Glutamatergic neuron (in vitro differentiated cells): Measurements from ENCODE around the gene CALHM4. TPM values are rescaled to one million over a fixed set of nuclear protein-coding genes. Genes with fewer than 3 reads are reported as not detected.

Experiments used
- DNase-seq: peaks from one replicate; pipeline ENCODE4 v3.0.0; 2022
- H3K27ac Mint-ChIP-seq: one replicate; pipeline ENCODE4 v1.8.0; 2020; ENCODE audit warnings: mild to moderate bottlenecking, mixed read lengths, inconsistent platforms; ENCODE audit not compliant: unreplicated experiment
- H3K27me3 Mint-ChIP-seq: one replicate; pipeline ENCODE4 v1.8.0; 2020; ENCODE audit warnings: mild to moderate bottlenecking, moderate library complexity, mixed read lengths, inconsistent platforms; ENCODE audit not compliant: unreplicated experiment
- H3K36me3 Mint-ChIP-seq: one replicate; pipeline ENCODE4 v1.8.0; 2020; ENCODE audit warnings: mild to moderate bottlenecking, mixed read lengths, inconsistent platforms; ENCODE audit not compliant: unreplicated experiment
- H3K4me1 Mint-ChIP-seq: one replicate; pipeline ENCODE4 v1.8.0; 2020; ENCODE audit warnings: mild to moderate bottlenecking, low read depth, mixed read lengths, inconsistent platforms; ENCODE audit not compliant: unreplicated experiment
- H3K4me3 Mint-ChIP-seq: one replicate; pipeline ENCODE4 v1.8.0; 2020; ENCODE audit warnings: mild to moderate bottlenecking, mixed read lengths, inconsistent platforms; ENCODE audit not compliant: unreplicated experiment
- H3K9me3 Mint-ChIP-seq: one replicate; pipeline ENCODE4 v1.8.0; 2020; ENCODE audit warnings: mild to moderate bottlenecking, moderate library complexity, mixed read lengths, inconsistent platforms; ENCODE audit not compliant: unreplicated experiment
- CTCF ChIP-seq: fragments of 200-600 bp; sonication (generic); IDR thresholded peaks from one replicate; pipeline ENCODE4 v1.5.0; 2021; ENCODE audit not compliant: partially characterized antibody, unreplicated experiment
- total RNA-seq: library from RNA; stranded (reverse); fragmentation: NEBNext Ultra II Directional; extraction: Animal tissue kit (Norgen Biotek cat#: 25700); gene quantifications from one replicate; pipeline ENCODE4 v1.2.1, GENCODE V29; 2021; ENCODE audit not compliant: unreplicated experiment

The CALHM4 gene
- total RNA-seq, 1 donor from 2014 or later, result not detected

GRCh38 chr6:116522896-116523295, 30.7 kb upstream of the CALHM4 start:
- H3K36me3 Mint-ChIP-seq, result no peaks in the 10 kb centered on the region
- H3K4me3 Mint-ChIP-seq, result no peak overlapping the region
- no peak for DNase-seq
- H3K9me3 Mint-ChIP-seq, result no peaks in the 10 kb centered on the region
- H3K4me1 Mint-ChIP-seq, result no peaks in the 10 kb centered on the region
- no peaks in the 10 kb centered on the region for H3K27me3 Mint-ChIP-seq
- H3K27ac Mint-ChIP-seq, result no peak overlapping the region
- TF ChIP-seq CTCF, result no peak

- Mint-ChIP-seq H3K27me3 (no peaks in the 10 kb centered on the region), H3K9me3 (no peaks in the 10 kb centered on the region), H3K36me3 (no peaks in the 10 kb centered on the region), H3K4me1 (no peaks in the 10 kb centered on the region), H3K4me3 (no peak overlapping the region), H3K27ac (no peak overlapping the region)
- TF ChIP-seq CTCF, result no peak
- DNase-seq, result no peak
These were observed 29.3 kb upstream of the CALHM4 start for GRCh38 chr6:116524236-116524635.

- H3K27ac Mint-ChIP-seq, result no peak overlapping the region
- no peak for DNase-seq
- H3K27me3 Mint-ChIP-seq, result no peaks in the 10 kb centered on the region
- no peaks in the 10 kb centered on the region for H3K4me1 Mint-ChIP-seq
- no peaks in the 10 kb centered on the region for H3K9me3 Mint-ChIP-seq
- no peaks in the 10 kb centered on the region for H3K36me3 Mint-ChIP-seq
- no peak overlapping the region for H3K4me3 Mint-ChIP-seq
- TF ChIP-seq CTCF, result no peak
These were observed 25.4 kb upstream of the CALHM4 start for GRCh38 chr6:116528133-116528532.

GRCh38 chr6:116528780-116529179, 24.8 kb upstream of the CALHM4 start:
- no peak for DNase-seq
- Mint-ChIP-seq H3K9me3 (no peaks in the 10 kb centered on the region), H3K4me3 (no peak overlapping the region), H3K36me3 (no peaks in the 10 kb centered on the region), H3K27me3 (no peaks in the 10 kb centered on the region), H3K4me1 (no peaks in the 10 kb centered on the region), H3K27ac (no peak overlapping the region)
- TF ChIP-seq CTCF, result no peak

- TF ChIP-seq CTCF, result no peak
- DNase-seq, result no peak
- Mint-ChIP-seq H3K27ac (no peak overlapping the region), H3K9me3 (no peaks in the 10 kb centered on the region), H3K4me3 (no peak overlapping the region), H3K36me3 (no peaks in the 10 kb centered on the region), H3K4me1 (no peaks in the 10 kb centered on the region), H3K27me3 (no peaks in the 10 kb centered on the region)
These were observed 23.9 kb upstream of the CALHM4 start for GRCh38 chr6:116529466-116530290.
